Stimulated activated CD8-positive, alpha-beta memory T cell treated with anti-CD3 and anti-CD28 coated beads, Interleukin-4, amount 100 ng/mL, for 4 hours (primary cell): Measurements from ENCODE around the gene PMM2.

ENCODE experiments used
- DNase-seq, 2 donors: peaks; one replicate each; pipeline ENCODE4 v3.0.0-alpha.2; 2020; ENCODE audit warnings: low read depth in 2 of 2, low spot score in 1 of 2

PMM2 gene

DNA sequence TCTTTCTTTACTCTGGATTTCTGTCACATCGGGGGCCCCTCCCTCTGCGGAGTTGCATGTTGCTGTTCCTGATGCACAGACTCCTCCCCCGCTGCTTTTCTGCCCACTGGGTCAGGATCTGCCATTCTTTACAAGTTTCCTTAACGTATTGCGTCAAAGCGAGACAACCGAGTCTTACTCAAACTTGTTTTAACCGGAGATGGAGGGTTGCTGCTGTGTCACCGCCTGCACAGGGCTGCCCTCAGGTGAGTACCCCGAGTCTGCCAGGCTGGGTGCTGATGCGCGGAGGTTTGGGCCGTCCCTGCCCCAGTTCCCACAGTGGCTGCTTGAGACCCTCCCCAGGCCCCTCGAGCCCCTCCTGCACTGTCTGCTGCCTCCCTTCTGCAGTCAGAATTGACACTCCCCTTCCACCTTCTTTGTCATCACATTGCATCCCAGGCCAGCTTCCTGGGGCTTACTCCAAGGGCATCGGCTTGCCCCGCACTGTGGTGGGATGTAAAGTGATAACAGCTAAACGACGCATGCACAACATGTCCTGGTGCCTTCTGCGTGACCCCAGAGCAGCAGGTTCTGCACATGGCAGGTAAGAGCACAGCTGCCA lies 51.9 kb downstream of the PMM2 start:
- DNase-seq: no peak

DNA sequence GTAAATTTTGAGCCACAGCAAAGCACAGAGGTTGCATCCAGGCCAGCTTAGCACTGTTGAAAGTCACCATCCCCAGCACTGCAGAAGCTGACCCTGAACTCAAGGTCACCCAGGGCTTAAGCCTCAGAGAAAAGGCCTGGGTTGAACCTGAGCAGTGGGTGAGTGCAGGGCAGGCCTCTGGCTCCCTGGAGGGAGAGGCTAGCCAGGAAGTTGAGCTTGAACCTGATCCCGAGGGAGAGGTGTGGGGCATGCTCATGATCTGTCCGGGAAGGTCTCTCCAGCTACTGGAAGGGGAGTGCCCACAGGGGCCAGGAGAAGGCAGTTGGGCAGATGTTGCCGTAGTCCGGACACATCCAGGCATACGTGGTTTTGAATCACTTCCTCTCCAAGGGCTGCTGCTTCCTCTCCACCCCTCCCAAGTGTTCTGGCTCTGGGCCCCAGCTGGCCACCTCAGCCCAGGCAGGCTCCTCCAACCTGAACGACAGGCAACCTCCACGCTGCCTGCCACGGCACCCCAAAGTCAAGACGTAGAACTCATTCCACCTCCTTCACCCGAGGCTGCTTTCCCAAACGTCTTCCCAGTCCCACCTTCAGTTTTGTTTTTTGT lies 52.7 kb downstream of the PMM2 start:
- DNase-seq: no peak

DNA sequence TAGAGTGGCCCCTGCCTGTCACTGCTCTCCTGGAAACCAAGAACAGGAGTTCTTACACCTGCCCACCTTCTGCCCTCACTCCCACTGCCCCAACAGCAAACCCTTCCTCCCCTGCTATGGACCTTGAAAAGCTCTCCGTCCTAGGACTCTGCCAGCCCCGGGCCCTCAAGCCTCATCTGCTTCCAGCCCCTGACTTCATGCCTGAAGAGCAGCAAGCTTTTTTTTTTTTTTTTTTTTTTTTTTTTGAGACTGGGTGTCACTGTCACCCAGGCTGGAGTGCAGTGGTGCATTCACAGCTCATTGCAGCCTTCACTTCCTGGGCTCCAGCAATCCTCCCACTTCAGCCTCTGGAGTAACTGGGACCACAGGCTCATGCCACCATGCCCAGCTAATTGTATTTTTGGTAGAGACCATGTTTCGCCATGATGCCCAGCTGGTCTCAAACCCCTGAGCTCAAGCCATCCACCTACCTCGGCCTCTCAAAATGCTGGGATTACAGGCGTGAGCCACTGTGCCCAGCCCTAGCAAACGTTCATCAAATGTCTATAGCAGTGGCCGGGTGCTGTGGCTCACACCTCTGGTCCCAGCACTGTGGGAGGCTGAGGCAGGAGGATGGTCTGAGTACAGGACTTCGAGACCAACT lies 54.2 kb downstream of the PMM2 start:
- no peak for DNase-seq

DNA sequence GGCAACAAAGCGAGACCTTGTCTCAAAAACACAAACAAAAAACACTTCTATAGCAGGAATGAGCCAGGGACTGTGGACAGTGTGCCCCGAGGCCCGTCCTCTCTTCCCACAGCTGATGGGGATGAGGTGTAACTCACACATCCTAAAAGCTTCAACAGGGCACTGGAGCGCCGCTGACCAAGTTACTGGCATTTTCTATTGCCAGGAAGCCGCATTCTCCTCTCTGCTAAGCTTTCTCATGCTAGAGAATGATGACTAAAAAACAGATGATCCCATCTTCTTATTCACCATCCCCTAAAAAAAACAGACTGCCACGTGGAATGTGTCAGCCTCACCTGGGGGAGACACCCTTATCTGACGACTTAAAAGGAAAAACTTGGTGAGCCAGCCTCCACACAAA lies 54.9 kb downstream of the PMM2 start:
- DNase-seq: no peak

DNA sequence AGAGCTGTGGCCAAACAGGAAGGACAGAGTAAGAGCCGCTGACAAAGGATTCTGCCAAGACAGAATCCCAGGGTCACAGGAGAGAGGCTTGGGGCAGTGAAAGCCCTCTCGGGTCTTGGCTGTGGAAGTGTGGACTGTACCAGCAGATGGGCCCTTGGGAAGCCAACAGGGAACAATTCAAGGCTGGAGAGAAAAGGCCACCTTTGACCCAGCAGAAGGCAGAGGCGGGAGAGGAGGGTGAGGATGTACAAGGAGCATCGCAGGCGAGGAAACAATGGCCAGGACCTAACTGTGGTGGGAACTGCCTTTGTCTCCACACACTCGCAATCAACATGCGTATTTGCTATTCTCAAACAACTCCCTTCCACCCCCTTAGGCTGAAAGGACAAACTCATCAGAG lies 55.5 kb downstream of the PMM2 start:
- DNase-seq: no peak

DNA sequence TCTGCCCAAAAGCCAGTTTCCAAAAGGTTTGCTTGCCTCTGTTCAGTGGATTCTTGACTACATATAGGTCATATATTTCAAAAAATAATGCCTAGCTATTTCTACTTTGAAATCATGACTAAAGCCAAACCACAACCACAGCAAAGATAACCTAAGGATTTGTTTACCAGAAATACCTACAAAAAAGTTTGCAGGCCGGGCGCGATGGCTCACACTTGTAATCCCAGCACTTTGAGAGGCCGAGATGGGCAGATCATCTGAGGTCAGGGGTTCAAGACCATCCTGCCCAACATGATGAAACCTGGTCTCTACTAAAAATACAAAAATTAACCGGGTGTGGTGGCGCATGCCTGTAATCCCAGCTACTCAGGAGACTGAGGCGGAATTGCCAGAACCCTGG lies 56.0 kb downstream of the PMM2 start:
- DNase-seq: no peak

DNA sequence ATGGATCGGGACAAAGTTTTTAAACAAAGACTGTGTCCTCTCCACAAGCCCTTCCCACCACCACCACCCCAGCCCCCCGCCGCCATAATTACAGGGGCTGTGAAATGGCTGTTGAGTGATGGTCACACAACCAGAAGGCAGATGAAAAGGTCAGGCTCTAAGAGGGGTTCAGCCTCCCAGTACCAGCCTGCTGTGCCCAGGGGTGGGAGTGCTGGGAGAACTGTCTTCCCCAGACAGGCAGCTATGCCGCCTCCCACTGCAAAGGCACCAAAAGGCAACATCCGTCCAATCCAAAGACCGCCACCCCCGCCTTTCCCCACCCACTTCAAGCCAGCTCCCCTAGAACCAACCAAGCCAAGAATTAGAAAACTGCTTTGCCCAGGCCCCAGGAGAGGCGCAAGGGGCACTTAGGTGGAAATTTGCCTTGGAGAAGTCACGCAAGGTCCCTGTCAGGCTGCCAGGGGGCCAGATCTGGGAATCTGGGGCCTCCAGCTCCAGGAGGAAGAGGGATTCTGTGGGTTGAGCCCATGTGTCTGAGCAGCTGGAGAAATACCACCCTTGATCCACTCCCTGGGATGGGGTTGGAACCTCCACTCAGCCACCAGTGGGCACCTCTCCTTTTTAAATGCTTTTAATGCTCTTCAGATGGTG lies 56.8 kb downstream of the PMM2 start:
- DNase-seq: no peak

DNA sequence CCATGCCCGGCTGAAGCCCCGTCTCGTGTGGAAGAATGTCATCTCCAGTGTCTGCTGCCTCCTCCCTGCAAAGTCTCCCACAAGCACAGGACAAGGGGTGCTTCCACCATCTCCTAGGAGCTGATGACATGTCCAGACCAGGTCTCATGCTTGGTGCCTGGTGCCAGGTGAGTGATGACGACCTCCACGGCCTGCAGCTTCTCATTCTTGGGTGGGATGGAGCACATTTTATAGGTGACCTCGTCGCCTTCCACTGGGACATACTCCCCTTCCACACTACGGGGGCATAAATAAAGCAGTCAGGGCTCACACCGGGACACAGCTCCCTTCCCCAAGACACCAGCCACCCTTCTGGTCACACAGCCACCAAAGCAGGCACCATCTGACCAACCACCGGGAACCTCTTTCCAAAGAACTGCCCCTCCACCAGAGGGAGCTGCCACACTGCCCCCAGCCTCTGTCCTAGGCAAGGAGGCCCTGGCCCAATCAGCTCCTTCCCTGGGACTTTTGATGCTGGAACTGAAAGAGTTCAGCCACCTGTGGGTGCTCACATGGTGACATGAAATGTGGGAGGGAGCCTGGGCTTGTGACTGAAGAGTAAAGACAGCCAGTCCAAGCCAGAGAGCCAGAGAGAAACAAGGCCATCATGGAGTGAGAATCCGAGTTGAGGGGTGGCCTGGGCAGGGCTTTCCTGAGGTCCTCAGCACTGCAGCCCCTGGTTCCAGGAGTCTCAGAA lies 57.6 kb downstream of the PMM2 start:
- no peak for DNase-seq

DNA sequence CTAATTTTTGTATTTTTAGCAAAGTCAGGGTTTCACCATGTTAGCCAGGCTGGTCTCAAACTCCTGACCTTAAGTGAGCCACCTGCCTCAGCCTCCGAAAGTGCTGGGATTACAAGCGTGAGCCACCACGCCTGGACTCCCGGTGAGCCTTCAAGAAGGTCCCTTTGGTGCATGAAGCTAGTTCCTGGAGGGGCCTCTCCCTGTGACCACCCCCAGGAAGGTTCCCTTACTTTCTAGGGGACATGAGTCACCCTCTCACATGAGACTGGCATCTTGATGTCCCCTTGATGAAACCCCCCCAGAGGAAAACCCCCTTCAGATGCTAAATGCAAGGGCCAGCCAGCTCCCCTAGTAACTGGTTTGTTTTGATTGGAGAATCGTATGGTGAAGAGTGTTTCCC lies 58.3 kb downstream of the PMM2 start:
- no peak for DNase-seq

DNA sequence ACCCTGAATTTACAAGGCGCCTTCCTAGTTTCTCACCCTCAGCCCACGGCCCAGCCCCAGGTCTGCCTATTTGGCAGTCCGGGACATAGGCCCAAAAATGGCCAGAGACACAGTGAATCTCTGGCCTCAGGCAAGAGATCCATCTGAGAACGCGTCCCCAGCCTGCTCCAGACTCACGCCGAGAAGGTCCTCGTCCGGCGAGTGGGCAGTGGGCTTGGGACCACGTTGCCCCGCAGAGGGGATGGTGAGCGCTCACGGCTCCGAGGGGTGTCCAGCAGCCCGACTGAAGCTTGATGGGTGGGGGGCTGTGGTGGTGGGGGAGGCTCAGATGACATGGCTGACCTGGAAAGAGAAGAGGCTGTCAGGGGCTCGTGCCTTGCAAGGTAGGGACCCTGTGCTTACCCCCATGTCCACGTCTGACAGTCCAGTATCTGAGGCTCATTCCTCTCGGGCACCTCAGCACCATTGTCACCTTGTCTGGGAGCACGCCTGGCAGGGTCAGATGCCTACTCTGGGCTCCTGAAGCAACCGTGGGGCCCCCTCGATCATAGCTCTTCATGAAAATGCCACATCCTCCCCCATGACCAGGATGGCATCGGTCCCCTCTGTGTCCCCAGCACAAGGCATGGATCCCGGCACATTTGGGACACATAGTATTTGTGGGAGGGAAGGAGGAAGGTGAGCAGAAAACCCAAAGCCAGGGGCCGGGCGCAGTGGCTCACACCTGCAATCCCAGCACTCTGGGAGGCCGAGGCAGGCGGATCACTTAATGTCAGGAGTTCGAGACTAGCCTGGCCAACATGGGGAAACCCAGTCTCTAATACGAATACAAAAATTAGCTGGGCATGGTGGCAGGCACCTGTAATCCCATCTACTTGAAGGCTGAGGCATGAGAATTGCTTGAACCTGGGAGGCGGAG lies 61.6 kb downstream of the PMM2 start:
- DNase-seq: no peak

DNA sequence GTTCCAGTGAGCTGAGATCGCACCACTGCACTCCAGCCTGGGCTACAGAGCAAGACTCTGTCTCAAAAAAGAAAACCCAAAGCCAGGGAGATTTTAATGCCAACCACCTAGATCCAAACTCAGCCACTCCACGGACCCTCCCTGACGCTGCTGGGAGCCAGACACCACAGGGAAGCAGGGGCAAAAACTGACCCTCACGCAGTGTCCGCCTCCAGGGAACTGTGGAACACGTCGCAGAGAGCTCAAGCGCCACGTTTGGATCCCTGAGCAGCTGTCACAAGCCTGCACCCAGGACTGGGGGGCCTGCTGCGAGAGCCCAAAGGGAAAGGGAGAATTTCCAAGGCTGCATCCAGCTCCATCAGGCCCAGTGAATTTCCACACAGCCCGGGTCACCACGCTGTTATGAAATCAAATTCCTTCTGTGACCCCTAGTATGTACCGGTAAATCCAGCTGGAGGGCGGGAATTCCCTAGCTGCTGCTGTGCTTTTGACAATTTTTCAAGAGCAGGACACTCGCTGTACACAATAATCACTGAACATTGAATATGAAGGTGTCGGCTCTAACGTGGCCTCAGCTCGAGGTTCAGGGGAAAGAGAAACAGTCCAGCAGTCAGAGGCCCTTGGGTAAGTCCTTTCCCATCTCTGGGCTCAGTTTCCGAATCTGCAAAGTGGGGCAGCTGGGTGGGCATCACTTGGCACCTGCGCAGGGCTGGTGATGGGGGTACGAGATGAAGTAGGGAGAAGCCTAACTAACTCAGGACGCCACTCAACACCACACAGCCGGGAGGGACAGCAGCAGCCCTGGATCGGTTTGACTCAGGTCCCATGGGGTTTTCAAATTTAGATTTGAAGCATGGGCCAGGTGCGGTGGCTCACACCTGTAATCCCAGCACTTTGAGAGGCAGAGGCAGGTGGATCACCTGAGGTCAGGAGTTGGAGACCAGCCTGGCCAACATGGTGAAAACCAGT lies 62.6 kb downstream of the PMM2 start:
- DNase-seq: no peak

DNA sequence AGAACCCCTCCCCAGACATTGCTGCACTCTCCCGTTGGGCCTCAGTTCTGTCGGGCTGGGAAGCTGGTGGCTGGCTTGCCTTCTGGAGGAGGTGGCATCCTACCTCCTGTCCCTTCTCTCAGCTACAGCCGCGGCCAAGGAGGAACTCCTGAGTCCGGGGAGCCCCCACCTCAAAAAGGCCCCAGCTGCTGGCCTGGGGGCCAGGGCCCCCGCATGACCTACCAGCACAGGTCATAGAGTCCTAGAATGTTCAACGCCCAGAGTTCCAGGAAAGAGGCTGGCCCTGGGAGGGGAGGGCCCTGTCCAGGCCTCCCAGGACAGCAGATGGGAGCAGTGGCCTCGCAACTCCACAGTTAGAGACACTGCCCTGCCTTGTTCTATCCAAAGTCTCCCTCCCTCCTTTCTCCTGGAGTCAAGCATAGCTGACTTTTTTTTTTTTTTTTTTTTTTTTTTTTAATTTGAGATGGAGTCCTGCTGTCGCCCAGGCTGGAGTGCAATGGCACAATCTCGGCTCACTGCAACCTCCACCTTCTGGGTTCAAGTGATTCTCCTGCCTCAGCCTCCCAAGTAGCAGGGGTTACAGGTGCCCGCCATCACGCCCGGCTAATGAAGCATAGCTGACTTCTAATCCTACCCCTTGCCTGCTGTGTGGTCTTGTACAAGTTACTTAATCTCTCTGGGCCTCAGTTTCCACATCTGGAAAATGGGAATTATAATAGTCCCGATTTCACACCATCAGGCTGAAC lies 64.1 kb downstream of the PMM2 start:
- no peak for DNase-seq

DNA sequence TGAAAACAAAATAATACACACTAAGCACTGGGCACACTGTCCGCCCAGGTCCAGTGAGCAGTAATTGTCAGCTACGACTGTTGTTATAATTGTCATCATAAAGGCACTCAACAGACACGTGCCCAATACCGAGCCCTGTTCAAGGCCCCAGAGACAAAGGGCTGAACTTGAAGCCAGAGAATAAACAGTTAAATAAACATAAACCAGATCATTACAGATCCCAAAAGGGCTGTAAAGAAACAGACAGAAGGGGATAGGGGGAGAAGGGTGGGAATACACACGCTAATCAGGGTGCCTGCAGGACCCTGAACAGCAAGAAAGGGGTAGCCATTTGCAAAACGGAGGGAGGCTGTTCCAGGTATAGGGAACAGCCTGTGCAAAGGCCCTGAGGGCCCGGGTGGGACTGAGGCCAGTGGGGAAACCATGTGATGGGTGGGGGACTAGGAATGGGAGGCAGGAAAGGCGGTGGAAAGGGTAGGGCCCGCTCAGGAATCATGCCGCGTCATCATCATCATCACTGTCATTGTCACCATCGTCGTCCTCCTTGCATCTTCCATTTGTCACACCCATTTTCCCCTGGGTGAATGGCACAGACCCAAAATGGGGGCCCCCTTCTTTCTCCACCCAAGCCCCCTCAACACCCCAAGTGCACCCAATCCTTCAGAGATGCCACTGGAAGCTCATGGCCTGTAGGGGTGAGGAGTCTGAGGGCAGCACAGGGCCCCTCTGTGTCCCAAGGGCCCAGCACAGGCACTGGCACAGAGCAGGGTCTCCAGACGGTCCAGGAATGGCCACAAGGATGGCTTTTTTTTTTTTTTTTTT lies 64.9 kb downstream of the PMM2 start:
- DNase-seq: no peak

DNA sequence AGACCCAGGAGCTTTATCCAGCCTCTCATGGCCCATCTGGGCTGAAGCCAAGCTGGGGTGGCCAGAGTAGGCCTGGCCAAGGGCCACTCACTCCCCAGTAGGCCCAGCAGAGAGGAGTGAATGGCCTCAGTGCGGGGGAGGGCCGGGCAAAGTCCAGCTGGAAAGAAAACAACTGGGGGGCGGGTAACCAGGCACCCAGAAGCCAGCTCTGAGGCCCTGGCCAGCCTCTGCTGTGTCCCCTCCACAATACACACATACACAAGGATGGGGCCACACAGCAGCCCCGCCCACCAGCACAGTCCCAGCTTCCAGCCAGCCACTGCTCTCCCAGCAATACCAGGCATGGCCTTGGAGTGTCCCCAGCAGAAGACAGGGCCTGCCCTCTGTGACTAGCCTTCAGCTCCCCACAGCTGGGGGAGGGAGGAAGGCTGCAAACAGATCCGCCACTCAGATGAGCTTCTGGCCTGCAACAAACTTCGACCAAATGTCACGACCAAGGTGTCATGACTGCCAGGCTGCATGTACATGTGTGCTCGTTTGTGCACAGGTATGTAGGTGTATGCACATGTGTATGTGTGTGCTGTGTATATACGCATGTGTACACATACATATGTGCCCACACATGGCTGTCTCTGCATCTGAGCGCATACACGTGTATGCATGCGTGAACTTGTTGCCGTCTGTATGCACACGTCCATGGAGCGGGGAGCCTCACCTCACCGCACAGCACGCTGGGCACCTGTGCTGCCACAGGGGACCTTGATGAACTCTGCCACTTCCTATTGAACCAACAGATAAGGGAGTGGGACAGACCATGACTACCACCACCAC lies 66.2 kb downstream of the PMM2 start:
- DNase-seq: no peak

DNA sequence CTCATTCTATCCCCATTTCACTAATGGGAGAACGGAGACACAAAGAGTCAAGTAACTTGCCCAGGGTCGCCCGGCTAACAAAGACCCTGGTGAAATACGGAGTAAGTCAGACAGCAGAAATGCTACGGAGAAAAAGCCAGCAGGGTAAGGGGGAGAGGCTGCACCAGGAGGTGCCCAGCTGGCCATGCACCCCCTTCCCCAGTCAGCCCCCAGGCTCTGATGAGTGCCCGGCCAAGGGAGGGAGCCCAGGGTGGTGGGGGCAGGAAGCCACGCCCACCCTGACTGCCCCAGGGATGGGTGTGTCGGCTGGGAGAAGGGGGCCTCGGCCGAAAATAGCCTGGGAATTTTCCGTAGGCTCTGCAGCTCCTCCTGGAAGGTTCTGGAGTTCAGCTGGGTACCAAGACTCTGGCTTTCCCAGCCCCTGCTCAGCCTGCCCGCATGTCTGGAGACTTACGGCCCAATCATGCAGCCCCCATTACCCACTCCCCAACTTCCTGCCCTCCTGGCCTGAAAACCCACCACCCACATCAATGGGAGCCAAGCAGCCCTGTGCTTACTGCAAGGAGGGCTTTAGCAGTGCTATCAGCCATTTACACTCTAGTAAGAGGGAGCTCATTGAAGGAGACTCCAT lies 67.0 kb downstream of the PMM2 start:
- no peak for DNase-seq

DNA sequence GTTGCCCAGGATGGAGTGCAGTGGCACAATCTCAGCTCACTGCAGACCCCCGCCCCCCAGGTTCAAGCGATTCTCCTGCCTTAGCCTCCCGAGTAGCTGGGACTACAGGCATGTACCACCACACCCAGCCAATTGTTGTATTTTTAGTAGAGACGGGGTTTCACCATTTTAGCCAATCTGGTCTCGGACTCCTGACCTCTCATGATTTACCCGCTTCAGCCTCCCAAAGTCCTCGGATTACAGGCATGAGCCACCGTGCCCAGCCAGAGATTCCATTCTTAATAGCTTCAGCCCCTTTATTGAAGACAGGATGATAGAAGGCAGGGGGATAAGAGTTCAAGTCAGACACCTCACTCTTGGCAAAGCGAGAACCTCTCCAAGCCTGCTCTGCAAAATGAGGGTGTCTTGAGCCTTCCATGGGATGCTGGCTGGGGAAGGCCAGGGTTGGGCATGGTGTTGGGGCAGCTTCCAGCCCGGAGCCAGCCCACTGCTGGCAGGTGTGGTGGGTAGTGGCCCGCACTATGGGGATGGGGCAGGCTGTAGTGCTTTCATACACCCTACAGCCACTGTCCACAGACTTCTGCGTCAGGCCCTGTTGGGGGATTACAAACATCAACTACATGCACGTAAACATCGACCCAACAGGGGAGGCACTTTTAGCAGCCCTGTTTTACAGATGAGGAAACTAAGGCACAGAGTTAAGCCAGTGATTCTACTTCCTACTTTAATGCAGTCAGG lies 67.7 kb downstream of the PMM2 start:
- no peak for DNase-seq
